ENCODE data around the gene CCN5. TPM values are rescaled to one million over a fixed set of nuclear protein-coding genes. Genes with fewer than 3 reads are reported as not detected.

Gene CCN5
- total RNA-seq, 1 experiment from 2014 or later, result 0.37 TPM

- ATAC-seq (peak; percentile 14; the same call in 1 of the 2 replicates), DNase-seq (ENCODE audit: low spot score) (peak; percentile 46)
- no peak overlapping the region for H3K27ac Mint-ChIP-seq
- ChIA-PET POLR2A (no interaction called here), CTCF (interaction anchor here (0.6 to 4.0 kb wide), 14 partner anchors 10 to 193 kb away, joined by 3 to 18 read pairs (median 4); partner anchors contain the start of gene PABPC1L)
- H3K9me3 Mint-ChIP-seq, result no peaks in the 10 kb centered on the region
- H3K4me1 Mint-ChIP-seq, result peaks cover 11% of the 10 kb centered on the region
- no peaks in the 10 kb centered on the region for H3K36me3 Mint-ChIP-seq
- H3K27me3 Mint-ChIP-seq (ENCODE audit: low read depth), result peaks cover 21% of the 10 kb centered on the region
- no peak overlapping the region for H3K4me3 Mint-ChIP-seq
- no peak for TF ChIP-seq ZBTB43 (CRISPR knock-in tag; IDR thresholded peaks at IDR 0.05)
- no peak for TF ChIP-seq TP53 (CRISPR knock-in tag; IDR thresholded peaks at IDR 0.05)
- peak; percentile 67; the same call in 1 of the 2 replicates for TF ChIP-seq HMGXB4 (CRISPR knock-in tag; IDR thresholded peaks at IDR 0.05)
- TF ChIP-seq FOXP4 (CRISPR knock-in tag; IDR thresholded peaks at IDR 0.05), result no peak
- 0 out of 2 replicates have a peak, but pooled peaks have one; percentile 30 for TF ChIP-seq ZNF219 (CRISPR knock-in tag; IDR thresholded peaks at IDR 0.05; ENCODE audit: borderline replicate concordance)
- no peak for TF ChIP-seq MXD4 (CRISPR knock-in tag; IDR thresholded peaks at IDR 0.05; ENCODE audit: borderline replicate concordance)
- no peak for TF ChIP-seq CDX4 (CRISPR knock-in tag; IDR thresholded peaks at IDR 0.05; ENCODE audit: borderline replicate concordance)
- TF ChIP-seq ZMAT4 (CRISPR knock-in tag; IDR thresholded peaks at IDR 0.05), result no peak
- TF ChIP-seq NFATC4 (CRISPR knock-in tag; IDR thresholded peaks at IDR 0.05), result no peak
- TF ChIP-seq FOXP1 (CRISPR knock-in tag; IDR thresholded peaks at IDR 0.05; ENCODE audit: borderline replicate concordance), result no peak
- TF ChIP-seq ARID4B (CRISPR knock-in tag; IDR thresholded peaks at IDR 0.05; ENCODE audit: borderline replicate concordance), result no peak
- no peak for TF ChIP-seq ZNF263 (CRISPR knock-in tag; IDR thresholded peaks at IDR 0.05; ENCODE audit: low read depth)
- no peak for TF ChIP-seq RORB (CRISPR knock-in tag; IDR thresholded peaks at IDR 0.05)
- TF ChIP-seq GRHL2 (CRISPR knock-in tag; IDR thresholded peaks at IDR 0.05; ENCODE audit: insufficient replicate concordance, severe bottlenecking), result no peak
- no peak for TF ChIP-seq ZNF532 (CRISPR knock-in tag; IDR thresholded peaks at IDR 0.05; ENCODE audit: borderline replicate concordance)
- peak; percentile 31; the same call in 1 of the 2 replicates for TF ChIP-seq CTCF (IDR thresholded peaks at IDR 0.05)
These were observed 35.1 kb downstream of the CCN5 start for GRCh38 chr20:44750081-44750805.
